HG02759 (cell line): ENCODE measurements around the gene FBXW4.

ENCODE experiments used
- ATAC-seq: cut with Tn5 transposase; IDR thresholded peaks from one replicate; pipeline ENCODE4 v1.9.1; 2021; ENCODE audit warnings: mild to moderate bottlenecking, moderate library complexity; ENCODE audit not compliant: unreplicated experiment

The FBXW4 gene

DNA sequence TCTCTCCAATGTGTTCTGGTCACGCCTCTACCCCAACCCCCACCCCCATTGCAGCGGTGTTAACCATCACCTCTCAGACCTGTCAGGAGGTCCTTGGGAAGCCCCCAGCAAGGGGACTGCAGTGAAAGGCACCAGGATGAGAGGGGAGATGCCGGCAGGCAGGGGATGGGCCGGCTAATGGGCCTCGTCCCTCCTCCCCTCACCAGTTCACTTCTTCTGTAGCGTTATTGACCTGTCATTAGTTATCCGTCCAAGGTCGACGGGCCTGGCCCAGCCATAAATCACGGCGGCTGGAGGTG lies 125.7 kb downstream of the FBXW4 start:
- ATAC-seq = no peak

GRCh38 chr10:101568054-101568745 lies 126.8 kb downstream of the FBXW4 start:
- ATAC-seq = no peak

DNA sequence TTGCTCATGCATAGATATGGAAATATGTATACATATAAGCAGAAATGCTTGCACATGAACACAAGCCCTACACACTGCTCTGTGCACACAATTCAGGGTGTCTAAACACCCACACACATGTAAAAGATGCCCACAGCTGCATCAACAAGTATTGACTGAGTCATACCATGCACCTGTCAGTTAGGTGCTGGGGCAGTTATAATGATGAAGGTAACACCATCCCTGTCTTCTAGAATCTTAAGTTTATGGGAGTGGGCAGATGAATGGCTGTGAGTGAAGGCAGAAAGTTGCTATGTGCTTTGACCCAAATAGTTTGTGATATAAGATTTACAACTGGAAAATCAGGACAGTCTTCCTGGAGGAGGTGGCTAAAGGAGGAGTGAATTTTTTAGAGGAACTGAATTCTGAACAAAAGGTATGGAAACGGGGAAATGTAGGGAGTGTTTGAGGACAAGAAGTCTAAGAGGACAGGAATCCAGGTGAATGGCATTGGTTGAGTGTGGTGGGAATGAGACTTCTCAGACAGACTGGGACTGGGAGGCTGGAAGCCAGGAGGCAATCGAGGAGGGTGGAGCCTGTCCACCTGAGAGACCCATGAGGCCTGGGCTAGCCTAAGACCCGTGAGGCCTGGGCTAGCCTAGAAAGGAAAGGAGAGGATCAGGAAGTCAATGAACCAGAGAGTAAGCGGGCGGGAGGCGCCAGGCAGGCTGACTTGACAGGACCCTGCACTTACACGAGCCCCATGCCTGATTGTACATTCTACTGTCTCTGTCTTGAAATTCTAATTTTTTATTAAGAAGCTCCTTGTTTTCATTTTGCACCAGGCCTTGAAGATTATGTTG lies 127.6 kb downstream of the FBXW4 start:
- no peak for ATAC-seq

DNA sequence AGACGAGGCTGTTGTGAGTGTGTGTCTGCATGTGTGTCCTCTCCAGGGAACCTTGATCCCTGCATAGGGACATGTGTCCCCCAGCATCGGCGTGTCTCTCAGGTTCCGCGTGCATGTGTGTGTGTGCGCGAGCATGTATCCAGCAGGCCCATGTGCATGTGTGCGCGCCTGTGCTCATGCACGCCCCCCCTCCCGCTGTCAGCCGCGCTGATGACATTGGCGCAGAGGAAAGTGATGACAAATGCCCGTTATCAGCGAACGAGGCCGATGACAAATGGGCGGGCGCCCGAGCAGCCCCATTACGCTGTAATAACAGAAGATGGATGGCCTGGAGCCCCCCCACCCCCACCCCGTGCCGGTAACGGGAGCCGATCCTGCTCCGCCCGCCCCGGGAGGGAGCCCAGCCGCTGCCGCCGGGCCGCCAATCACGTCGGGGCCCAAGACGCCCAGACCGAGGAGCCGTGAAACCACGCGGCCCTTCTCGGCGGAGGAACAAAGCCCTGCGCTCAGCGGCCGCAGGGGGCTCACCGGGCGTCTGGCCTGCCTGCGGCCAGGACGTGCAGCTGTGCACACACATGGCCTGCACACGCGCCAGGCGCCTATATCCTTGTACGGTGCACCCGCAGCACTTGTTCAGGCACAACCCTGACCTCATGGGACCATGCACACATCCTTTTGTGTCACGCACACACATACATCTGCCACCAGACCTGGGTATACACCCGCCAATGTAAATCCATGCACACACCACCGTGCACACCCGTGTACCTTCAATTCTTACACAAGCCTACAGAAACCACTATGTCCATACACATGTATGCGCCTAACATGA lies 128.4 kb downstream of the FBXW4 start:
- no peak for ATAC-seq

GRCh38 chr10:101565936-101566332 lies 129.0 kb downstream of the FBXW4 start:
- ATAC-seq = no peak

GRCh38 chr10:101565370-101565900 lies 129.5 kb downstream of the FBXW4 start:
- no peak for ATAC-seq

DNA sequence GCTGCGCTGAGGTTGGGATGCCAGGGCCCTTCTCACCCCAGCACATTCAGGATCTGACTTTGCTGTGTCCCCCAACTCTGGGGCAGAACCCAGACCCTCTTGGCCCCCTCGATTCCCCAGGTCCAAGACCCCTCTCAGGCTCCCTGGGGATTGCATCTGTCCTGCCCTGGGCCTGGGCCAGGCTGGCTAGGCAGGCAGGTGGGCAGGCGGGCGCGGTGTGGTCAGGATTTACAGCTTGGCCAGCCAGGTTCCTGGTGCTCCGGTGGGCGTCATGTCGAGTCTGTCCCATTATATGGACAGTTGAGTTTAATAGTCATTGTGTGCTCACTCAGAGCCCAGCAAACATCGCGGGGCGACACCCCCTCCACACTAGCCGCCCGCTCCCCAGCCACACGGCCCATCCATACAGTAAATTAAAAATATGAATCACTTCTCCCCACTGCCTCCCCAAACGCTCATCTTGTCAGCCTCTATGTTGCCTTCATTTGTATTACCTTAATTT lies 130.4 kb downstream of the FBXW4 start:
- no peak for ATAC-seq

GRCh38 chr10:101563497-101564040 lies 131.4 kb downstream of the FBXW4 start:
- ATAC-seq = no peak

DNA sequence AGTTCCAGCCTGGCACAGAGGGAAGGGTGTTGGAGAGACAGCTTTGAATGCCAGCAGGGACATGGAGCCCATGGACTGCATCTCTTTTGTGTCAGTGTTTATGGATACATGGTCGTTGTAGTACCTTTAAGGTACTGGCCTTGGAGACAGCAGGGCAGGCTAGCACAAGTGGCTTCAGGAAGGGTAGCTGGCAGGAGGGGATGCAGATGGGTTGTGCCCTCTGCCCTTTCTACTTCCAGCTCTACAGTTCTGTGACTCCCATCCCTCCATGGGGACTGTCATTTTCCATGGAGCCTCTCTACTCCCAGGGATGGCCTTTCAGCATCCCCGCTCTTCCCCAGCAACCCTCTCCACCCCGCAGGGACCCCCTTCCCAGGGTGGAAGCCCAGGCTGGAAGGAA lies 132.0 kb downstream of the FBXW4 start:
- ATAC-seq = no peak

DNA sequence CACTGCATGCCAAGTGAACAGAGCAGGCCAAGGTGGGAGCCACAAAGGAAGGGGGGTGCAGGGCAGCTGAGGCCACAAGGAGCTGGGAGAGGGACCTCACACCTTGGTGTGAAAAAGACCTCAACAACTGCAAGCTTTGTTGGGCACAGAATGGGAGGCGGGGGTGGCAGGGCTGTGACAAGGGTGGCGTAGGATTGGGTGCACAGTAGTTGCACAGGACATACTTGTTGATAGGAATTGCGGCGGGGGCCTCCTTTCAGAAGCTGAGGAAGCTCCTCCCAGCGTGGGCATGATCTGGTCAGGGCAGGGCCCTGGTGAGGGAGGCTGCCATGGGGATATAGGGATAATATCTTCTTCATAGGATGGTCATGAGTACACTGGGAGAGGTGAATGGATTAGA lies 132.7 kb downstream of the FBXW4 start:
- ATAC-seq = no peak

GRCh38 chr10:101561068-101561915 lies 133.7 kb downstream of the FBXW4 start:
- no peak for ATAC-seq
